Measurements from ENCODE around the gene ITGAV. TPM values are rescaled to one million over a fixed set of nuclear protein-coding genes. Genes with fewer than 3 reads are reported as not detected.
A peak's percentile ranks its signal among the peaks of the same experiment; 100 is the strongest.

Gene ITGAV
- total and polyA plus RNA-seq, 2 donors (not counting 1 experiment from before 2014, with no cell fraction given), result 121 to 205 TPM

DNA sequence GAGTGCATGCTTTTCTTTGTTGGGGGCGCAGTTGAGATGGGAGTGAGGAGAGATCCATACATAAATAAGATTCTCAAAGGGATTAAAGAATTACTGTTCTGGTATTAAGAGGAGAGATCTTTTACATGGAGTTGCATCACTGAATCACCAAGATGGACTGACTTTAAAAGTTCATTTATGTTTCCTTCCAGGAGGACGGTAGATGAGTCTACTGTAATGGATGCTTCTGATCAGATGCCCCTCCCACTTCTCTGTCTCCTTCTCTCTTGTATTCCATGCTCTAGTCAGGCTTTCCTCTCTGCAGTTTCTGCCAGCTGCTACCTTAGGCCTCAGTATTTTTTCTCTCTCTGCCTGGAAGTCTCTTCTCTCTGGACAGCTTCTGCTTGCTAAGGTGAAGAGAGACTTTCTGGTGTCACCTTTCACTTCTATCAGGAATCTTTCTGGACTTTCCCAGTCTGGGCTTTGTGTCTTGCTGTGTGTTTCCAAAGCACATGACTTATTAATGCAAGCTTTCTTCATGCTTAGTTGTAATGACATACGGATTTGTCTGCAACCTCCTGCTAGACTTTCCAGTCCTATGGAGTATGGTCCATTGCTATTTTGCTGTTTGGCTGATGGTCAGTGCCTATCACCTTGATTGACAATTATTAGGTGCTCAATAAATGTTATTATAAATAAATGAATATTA, 127.6 kb downstream of the ITGAV start:
- no peak overlapping the region for H3K27ac ChIP-seq (ENCODE audit: insufficient read depth, low read length)
- TF ChIP-seq EZH2 (IDR thresholded peaks at IDR 0.05; ENCODE audit: low read length, missing control alignments), result no peak
- TF ChIP-seq, protein P1, sequence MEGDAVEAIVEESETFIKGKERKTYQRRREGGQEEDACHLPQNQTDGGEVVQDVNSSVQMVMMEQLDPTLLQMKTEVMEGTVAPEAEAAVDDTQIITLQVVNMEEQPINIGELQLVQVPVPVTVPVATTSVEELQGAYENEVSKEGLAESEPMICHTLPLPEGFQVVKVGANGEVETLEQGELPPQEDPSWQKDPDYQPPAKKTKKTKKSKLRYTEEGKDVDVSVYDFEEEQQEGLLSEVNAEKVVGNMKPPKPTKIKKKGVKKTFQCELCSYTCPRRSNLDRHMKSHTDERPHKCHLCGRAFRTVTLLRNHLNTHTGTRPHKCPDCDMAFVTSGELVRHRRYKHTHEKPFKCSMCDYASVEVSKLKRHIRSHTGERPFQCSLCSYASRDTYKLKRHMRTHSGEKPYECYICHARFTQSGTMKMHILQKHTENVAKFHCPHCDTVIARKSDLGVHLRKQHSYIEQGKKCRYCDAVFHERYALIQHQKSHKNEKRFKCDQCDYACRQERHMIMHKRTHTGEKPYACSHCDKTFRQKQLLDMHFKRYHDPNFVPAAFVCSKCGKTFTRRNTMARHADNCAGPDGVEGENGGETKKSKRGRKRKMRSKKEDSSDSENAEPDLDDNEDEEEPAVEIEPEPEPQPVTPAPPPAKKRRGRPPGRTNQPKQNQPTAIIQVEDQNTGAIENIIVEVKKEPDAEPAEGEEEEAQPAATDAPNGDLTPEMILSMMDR (conservative IDR thresholded peaks at IDR 0.05 in 1 of 2, IDR thresholded peaks at IDR 0.05 in 1 of 2; ENCODE audit: low read depth in 1 of 2, low read length in 2 of 2), result no peak
- no peaks in the 10 kb centered on the region for H4K20me1 ChIP-seq (ENCODE audit: control insufficient read depth, extremely low read depth, insufficient read depth, low read length)
- H3K36me3 ChIP-seq (ENCODE audit: control insufficient read depth, insufficient read depth, low read length), result no peaks in the 10 kb centered on the region
- no peaks in the 10 kb centered on the region for H3K79me2 ChIP-seq (ENCODE audit: control insufficient read depth, insufficient read depth, low read length)
- H3K27me3 ChIP-seq (ENCODE audit: control insufficient read depth, insufficient read depth, low read length), result no peaks in the 10 kb centered on the region
- no peaks in the 10 kb centered on the region for H3K9me3 ChIP-seq (ENCODE audit: control insufficient read depth, insufficient read depth, low read depth, low read length)
- no peaks in the 10 kb centered on the region for H3K4me1 ChIP-seq (ENCODE audit: control insufficient read depth, extremely low read depth, insufficient read depth, low read length)
- H3K9ac ChIP-seq (ENCODE audit: insufficient read depth, low read length), result no peak overlapping the region
- H3K4me3 ChIP-seq (replicated peaks in 1 of 4; ENCODE audit: control extremely low read depth in 1 of 4, insufficient read depth in 1 of 4, low read depth in 3 of 4, low read length in 4 of 4), result no peak overlapping the region
- H3K4me2 ChIP-seq (ENCODE audit: extremely low read depth, insufficient read depth, low read length), result no peak overlapping the region
- H2AFZ ChIP-seq (ENCODE audit: low read length), result no peak overlapping the region
- peak in 1 of 2 donors; percentile 20 for DNase-seq (ENCODE audit: low read depth in 2 of 2)

DNA sequence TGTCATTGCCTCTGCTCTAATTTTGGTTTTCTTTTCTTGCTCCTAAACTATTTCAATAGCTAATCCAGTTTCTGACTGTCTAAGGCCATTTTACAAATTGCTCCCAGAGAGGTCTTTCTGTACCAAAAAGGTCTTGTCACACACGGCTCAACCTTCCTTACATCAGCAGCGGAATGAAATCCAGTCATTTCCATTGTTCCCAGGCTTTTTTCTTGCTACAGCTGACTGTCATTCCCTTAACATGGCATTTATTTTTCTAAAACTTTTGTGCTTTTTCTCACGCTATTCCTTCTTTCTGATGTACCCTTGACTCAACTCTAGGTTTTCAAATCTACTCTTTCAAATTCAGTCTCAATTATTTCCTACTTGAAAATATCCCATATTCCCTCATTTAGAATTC, 128.3 kb downstream of the ITGAV start:
- Histone ChIP-seq H2AFZ (ENCODE audit: low read length) (no peak overlapping the region), H3K9ac (ENCODE audit: insufficient read depth, low read length) (no peak overlapping the region), H4K20me1 (ENCODE audit: control insufficient read depth, extremely low read depth, insufficient read depth, low read length) (no peaks in the 10 kb centered on the region), H3K36me3 (ENCODE audit: control insufficient read depth, insufficient read depth, low read length) (no peaks in the 10 kb centered on the region), H3K4me3 (replicated peaks in 1 of 4; ENCODE audit: control extremely low read depth in 1 of 4, insufficient read depth in 1 of 4, low read depth in 3 of 4, low read length in 4 of 4) (no peak overlapping the region), H3K79me2 (ENCODE audit: control insufficient read depth, insufficient read depth, low read length) (no peaks in the 10 kb centered on the region), H3K4me1 (ENCODE audit: control insufficient read depth, extremely low read depth, insufficient read depth, low read length) (no peaks in the 10 kb centered on the region), H3K4me2 (ENCODE audit: extremely low read depth, insufficient read depth, low read length) (no peak overlapping the region), H3K9me3 (ENCODE audit: control insufficient read depth, insufficient read depth, low read depth, low read length) (no peaks in the 10 kb centered on the region), H3K27me3 (ENCODE audit: control insufficient read depth, insufficient read depth, low read length) (no peaks in the 10 kb centered on the region), H3K27ac (ENCODE audit: insufficient read depth, low read length) (no peak overlapping the region)
- no peak for TF ChIP-seq EZH2 (IDR thresholded peaks at IDR 0.05; ENCODE audit: low read length, missing control alignments)
- TF ChIP-seq, protein P1 (conservative IDR thresholded peaks at IDR 0.05 in 1 of 2, IDR thresholded peaks at IDR 0.05 in 1 of 2; ENCODE audit: low read depth in 1 of 2, low read length in 2 of 2), result no peak
- no peak for DNase-seq (ENCODE audit: low read depth in 2 of 2)

DNA sequence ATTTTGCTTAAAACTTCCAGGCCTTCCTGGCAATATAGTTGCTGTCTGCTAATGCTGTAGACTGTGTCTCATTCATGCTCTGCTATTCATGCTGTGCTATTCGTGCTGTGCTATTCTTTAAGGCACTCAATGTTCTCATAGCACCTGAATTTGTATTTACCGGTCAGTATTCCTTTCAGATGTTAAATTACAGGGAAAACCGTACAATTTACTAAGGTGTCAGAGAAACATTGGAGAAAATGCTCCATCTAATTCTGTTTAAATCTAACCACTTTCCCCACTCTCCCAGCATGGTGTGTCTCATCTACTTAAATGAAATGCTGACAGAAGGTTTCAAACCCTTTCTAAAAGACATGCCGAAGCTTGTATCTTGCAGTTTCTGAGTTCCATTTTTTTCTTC, 129.0 kb downstream of the ITGAV start:
- H3K36me3 ChIP-seq (ENCODE audit: control insufficient read depth, insufficient read depth, low read length), result no peaks in the 10 kb centered on the region

More for the DNA sequence above, 129.0 kb downstream of the ITGAV start:
- Histone ChIP-seq H3K9ac (ENCODE audit: insufficient read depth, low read length) (no peak overlapping the region), H2AFZ (ENCODE audit: low read length) (no peak overlapping the region), H3K27ac (ENCODE audit: insufficient read depth, low read length) (no peak overlapping the region), H4K20me1 (ENCODE audit: control insufficient read depth, extremely low read depth, insufficient read depth, low read length) (no peaks in the 10 kb centered on the region), H3K4me2 (ENCODE audit: extremely low read depth, insufficient read depth, low read length) (no peak overlapping the region), H3K27me3 (ENCODE audit: control insufficient read depth, insufficient read depth, low read length) (no peaks in the 10 kb centered on the region), H3K9me3 (ENCODE audit: control insufficient read depth, insufficient read depth, low read depth, low read length) (no peaks in the 10 kb centered on the region), H3K79me2 (ENCODE audit: control insufficient read depth, insufficient read depth, low read length) (no peaks in the 10 kb centered on the region), H3K4me3 (replicated peaks in 1 of 4; ENCODE audit: control extremely low read depth in 1 of 4, insufficient read depth in 1 of 4, low read depth in 3 of 4, low read length in 4 of 4) (no peak overlapping the region), H3K4me1 (ENCODE audit: control insufficient read depth, extremely low read depth, insufficient read depth, low read length) (no peaks in the 10 kb centered on the region)
- TF ChIP-seq EZH2 (IDR thresholded peaks at IDR 0.05; ENCODE audit: low read length, missing control alignments), result no peak
- TF ChIP-seq, protein P1 (conservative IDR thresholded peaks at IDR 0.05 in 1 of 2, IDR thresholded peaks at IDR 0.05 in 1 of 2; ENCODE audit: low read depth in 1 of 2, low read length in 2 of 2), result no peak
- no peak for DNase-seq (ENCODE audit: low read depth in 2 of 2)
